ENCODE data around the gene BMPER.

Gene BMPER

DNA sequence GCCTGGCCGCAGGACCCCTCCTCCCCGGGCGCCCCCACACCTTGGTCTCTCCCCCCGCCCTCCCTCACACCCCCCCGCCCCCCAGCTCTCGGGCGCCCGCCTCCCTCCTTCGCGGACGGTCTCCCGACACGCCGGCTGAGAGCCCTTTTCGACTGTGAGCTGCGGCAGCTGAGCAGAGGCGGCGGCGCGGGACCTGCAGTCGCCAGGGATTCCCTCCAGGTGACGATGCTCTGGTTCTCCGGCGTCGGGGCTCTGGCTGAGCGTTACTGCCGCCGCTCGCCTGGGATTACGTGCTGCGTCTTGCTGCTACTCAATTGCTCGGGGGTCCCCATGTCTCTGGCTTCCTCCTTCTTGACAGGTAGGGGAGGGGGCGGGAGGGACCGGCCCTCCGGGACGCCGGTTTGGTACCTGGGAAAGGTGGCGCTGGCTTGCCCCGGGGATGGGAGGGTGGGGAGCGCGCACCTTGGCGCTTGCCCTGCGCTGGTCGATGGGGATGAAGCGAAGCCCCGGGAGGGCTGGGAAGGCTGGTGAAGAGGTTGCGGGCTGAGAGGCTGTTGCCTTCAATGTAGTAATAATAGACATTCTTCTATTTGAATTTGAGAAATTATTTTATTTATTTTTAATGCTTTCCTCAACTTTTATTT is at the start of gene BMPER:
TSS of gene BMPER (plus strand) at position 151 of the 644 bp plus-strand sequence. CDS start at position 226, 75 bp downstream.
- no peaks in the 10 kb centered on the region for H3K9me3 ChIP-seq (ENCODE audit: control insufficient read depth, low read length)
- H3K9ac ChIP-seq (ENCODE audit: low read length): peak within 1 kb of the TSS; percentile 93
- DNase-seq (ENCODE audit: low read depth): peak; percentile 60
- H3K4me1 ChIP-seq (ENCODE audit: control insufficient read depth, insufficient read depth, low read length): peaks cover 33% of the 10 kb centered on the region
- peak within 1 kb of the TSS; percentile 89 for H3K4me3 ChIP-seq (ENCODE audit: low read length)
- no peaks in the 10 kb centered on the region for H3K27me3 ChIP-seq (replicated peaks; ENCODE audit: control insufficient read depth, insufficient read depth, low read length)
- H3K36me3 ChIP-seq (ENCODE audit: control insufficient read depth, insufficient read depth, low read length, severe bottlenecking): peaks cover 7% of the 10 kb centered on the region

DNA sequence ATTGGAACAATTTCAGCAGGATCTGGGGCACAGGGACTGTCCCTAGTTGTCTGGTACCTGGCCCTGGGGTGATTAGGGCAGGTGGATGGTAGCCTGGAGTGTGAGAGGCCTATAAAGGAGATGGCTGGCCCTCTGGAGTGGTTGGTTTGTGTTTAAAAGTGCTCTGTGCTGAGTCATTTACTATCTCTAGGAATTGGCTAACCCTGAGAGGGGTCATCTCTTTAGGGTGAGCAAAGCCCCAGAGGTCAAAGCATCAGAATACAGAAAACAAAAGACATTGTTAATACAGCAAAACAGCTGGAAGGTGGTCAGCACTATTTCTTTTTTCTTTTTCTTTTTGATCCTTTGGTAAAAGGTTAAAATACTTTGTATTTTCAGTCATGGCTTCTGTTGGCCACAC is 43.4 kb upstream of the BMPER start:
- Histone ChIP-seq H3K4me3 (ENCODE audit: low read length) (no peak overlapping the region), H3K27me3 (replicated peaks; ENCODE audit: control insufficient read depth, insufficient read depth, low read length) (no peaks in the 10 kb centered on the region), H3K4me1 (ENCODE audit: control insufficient read depth, insufficient read depth, low read length) (peaks cover 13% of the 10 kb centered on the region), H3K36me3 (ENCODE audit: control insufficient read depth, insufficient read depth, low read length, severe bottlenecking) (no peaks in the 10 kb centered on the region), H3K9me3 (ENCODE audit: control insufficient read depth, low read length) (no peaks in the 10 kb centered on the region), H3K9ac (ENCODE audit: low read length) (no peak overlapping the region)
- DNase-seq (ENCODE audit: low read depth): no peak

DNA sequence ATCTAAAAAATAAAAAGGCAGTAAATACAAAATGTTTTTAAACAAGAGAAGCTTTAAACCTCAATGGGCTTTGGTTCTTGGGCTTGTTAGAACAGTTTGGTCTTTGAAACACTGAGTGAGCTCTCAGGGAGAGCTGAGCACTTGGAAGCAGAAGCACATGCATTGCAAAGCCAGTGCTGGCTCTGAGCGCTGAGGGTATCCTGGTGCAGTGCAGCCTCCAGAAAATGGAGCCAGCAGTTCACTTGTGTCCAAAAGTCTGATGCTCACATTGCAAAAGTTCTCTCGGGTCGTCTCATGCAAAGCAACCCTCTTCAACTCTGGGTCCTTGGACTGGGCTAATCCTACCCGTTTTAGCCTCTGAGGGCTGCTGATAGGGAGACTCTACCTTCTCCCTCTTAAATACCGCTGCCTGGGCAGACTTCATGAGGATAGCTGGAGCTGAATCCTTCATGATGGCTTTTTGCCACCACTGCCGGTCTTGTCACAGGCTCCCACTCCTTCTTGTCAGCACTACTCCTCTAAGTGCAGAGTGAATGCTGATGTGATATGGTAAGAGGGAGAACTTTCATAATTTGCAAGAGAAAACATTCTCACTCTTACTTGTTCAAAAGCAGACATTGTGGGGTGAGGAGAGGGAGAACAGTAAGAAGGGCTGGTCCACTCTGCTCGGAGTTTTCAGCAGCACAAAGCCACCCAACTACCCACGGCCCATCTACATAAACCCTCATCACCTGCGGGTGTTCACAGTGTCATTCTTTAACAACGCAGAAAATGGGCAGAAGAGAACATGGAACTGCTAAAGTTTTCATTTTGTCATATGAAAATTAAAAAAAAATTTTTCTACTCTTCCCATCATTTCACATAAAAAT is 42.2 kb upstream of the BMPER start:
- Histone ChIP-seq H3K36me3 (ENCODE audit: control insufficient read depth, insufficient read depth, low read length, severe bottlenecking) (no peaks in the 10 kb centered on the region), H3K4me1 (ENCODE audit: control insufficient read depth, insufficient read depth, low read length) (peaks cover 13% of the 10 kb centered on the region), H3K9me3 (ENCODE audit: control insufficient read depth, low read length) (no peaks in the 10 kb centered on the region), H3K4me3 (ENCODE audit: low read length) (peak overlapping the region; percentile 30), H3K9ac (ENCODE audit: low read length) (no peak overlapping the region), H3K27me3 (replicated peaks; ENCODE audit: control insufficient read depth, insufficient read depth, low read length) (no peaks in the 10 kb centered on the region)
- DNase-seq (ENCODE audit: low read depth): no peak

DNA sequence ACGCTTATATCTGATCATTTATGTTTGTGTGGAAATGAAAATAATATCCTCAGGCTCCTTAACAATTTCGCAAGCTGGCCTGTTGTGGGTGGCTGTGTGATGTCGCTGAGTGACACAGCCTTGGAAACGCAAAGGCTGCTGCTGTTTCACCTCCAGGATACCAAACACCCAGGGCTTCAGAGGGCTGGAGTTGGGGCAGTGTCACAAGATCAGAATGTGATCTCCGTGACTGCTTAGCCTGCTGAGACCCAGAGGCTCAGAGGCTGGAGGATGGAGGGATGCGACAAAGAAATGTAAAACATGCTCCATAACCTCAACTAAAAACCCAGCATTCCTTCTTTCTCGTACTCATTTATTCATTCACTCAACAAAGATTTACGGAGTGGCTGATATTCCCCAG is 37.2 kb upstream of the BMPER start:
- peak; percentile 65 for DNase-seq (ENCODE audit: low read depth)
- Histone ChIP-seq H3K9me3 (ENCODE audit: control insufficient read depth, low read length) (no peaks in the 10 kb centered on the region), H3K9ac (ENCODE audit: low read length) (no peak overlapping the region), H3K4me3 (ENCODE audit: low read length) (peak overlapping the region; percentile 4), H3K36me3 (ENCODE audit: control insufficient read depth, insufficient read depth, low read length, severe bottlenecking) (no peaks in the 10 kb centered on the region), H3K27me3 (replicated peaks; ENCODE audit: control insufficient read depth, insufficient read depth, low read length) (no peaks in the 10 kb centered on the region), H3K4me1 (ENCODE audit: control insufficient read depth, insufficient read depth, low read length) (peaks cover 17% of the 10 kb centered on the region)

DNA sequence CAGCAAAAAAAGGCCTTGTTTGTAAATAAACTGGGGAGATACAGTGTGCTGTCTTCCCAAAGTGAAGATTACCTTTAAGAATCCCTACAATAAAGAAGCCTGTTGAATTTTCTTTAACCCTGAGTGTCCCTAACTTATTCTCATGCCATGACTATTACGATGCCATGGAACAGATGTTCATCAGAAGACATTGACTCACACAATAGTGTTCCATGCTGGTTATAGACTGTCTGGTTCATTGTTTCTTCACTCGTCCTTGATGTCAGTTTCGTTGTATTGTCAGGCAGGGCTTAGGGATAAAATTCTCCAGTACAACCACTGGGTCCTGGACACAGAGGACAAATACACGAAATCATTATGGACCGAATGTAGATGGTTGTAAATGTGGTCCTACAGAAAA is 36.2 kb upstream of the BMPER start:
- H3K36me3 ChIP-seq (ENCODE audit: control insufficient read depth, insufficient read depth, low read length, severe bottlenecking): no peaks in the 10 kb centered on the region
- DNase-seq (ENCODE audit: low read depth): no peak
- peaks cover 22% of the 10 kb centered on the region for H3K4me1 ChIP-seq (ENCODE audit: control insufficient read depth, insufficient read depth, low read length)
- no peak overlapping the region for H3K4me3 ChIP-seq (ENCODE audit: low read length)
- no peak overlapping the region for H3K9ac ChIP-seq (ENCODE audit: low read length)
- H3K27me3 ChIP-seq (replicated peaks; ENCODE audit: control insufficient read depth, insufficient read depth, low read length): no peaks in the 10 kb centered on the region
- H3K9me3 ChIP-seq (ENCODE audit: control insufficient read depth, low read length): no peaks in the 10 kb centered on the region

DNA sequence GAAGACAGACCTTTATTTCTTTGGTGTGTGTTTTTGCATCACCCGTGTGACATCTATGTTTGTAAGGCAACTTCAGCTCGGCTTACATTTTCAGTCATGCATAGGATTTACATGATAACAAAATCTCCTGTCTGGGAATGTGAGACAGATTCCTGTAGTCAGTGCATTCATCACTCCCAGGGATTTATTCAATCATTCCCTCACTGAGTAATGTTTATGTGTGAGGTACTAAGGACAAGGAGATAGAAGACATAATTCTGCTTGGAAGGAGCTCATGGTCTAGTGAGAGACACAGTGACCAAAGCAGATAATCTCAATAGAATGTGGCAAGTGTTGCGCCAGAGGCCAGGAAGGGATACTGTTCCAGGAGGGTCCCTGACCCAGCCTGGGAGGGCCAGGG is 35.2 kb upstream of the BMPER start:
- no peak overlapping the region for H3K4me3 ChIP-seq (ENCODE audit: low read length)
- DNase-seq (ENCODE audit: low read depth): peak; percentile 22
- no peaks in the 10 kb centered on the region for H3K36me3 ChIP-seq (ENCODE audit: control insufficient read depth, insufficient read depth, low read length, severe bottlenecking)
- H3K27me3 ChIP-seq (replicated peaks; ENCODE audit: control insufficient read depth, insufficient read depth, low read length): no peaks in the 10 kb centered on the region
- peaks cover 28% of the 10 kb centered on the region for H3K4me1 ChIP-seq (ENCODE audit: control insufficient read depth, insufficient read depth, low read length)
- no peaks in the 10 kb centered on the region for H3K9me3 ChIP-seq (ENCODE audit: control insufficient read depth, low read length)
- H3K9ac ChIP-seq (ENCODE audit: low read length): no peak overlapping the region

DNA sequence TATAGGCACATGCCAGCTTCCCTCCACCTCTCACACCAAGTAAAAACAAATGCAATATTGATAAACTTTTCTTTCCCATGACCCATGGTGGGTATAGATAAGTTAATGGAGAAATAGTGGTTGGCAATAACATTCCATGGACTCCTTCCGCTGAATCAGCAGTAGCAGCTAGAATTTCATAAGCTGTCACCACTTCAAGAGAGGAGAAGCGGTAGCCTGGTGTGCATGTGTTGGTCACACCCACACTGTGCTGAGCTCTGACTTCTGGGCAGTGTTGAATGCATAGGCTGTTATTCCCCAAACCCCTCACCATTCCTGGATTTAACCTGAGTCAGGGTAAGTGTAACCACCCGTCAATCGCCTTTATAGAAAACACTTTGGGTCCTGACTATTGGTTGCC is 32.5 kb upstream of the BMPER start:
- Histone ChIP-seq H3K36me3 (ENCODE audit: control insufficient read depth, insufficient read depth, low read length, severe bottlenecking) (no peaks in the 10 kb centered on the region), H3K9ac (ENCODE audit: low read length) (peak overlapping the region; percentile 86), H3K4me1 (ENCODE audit: control insufficient read depth, insufficient read depth, low read length) (peaks cover 53% of the 10 kb centered on the region), H3K4me3 (ENCODE audit: low read length) (no peak overlapping the region), H3K27me3 (replicated peaks; ENCODE audit: control insufficient read depth, insufficient read depth, low read length) (no peaks in the 10 kb centered on the region), H3K9me3 (ENCODE audit: control insufficient read depth, low read length) (no peaks in the 10 kb centered on the region)
- DNase-seq (ENCODE audit: low read depth): no peak

DNA sequence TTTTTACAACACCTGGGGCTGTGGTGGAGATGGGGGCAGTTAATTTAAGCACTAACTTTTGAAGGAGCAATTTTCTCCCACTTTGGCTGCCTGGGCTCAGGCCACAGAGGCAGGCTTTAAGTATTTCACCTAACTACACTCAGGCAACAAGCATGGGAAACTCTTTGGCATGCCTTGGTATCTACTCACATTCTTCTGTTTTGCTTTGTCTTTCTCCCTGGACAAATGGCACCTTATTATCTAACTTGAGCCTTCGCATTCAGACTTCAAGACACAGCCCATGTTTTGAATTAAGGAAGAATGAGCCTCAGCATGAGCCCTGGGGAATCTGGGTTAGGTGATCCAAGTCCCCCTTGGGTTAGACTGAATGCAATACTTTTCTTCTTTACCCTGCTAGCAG is 31.8 kb upstream of the BMPER start:
- H3K36me3 ChIP-seq (ENCODE audit: control insufficient read depth, insufficient read depth, low read length, severe bottlenecking): no peaks in the 10 kb centered on the region
- H3K4me1 ChIP-seq (ENCODE audit: control insufficient read depth, insufficient read depth, low read length): peaks cover 52% of the 10 kb centered on the region
- H3K4me3 ChIP-seq (ENCODE audit: low read length): peak overlapping the region; percentile 62
- H3K9me3 ChIP-seq (ENCODE audit: control insufficient read depth, low read length): no peaks in the 10 kb centered on the region
- no peaks in the 10 kb centered on the region for H3K27me3 ChIP-seq (replicated peaks; ENCODE audit: control insufficient read depth, insufficient read depth, low read length)
- H3K9ac ChIP-seq (ENCODE audit: low read length): peak overlapping the region; percentile 86
- DNase-seq (ENCODE audit: low read depth): no peak

DNA sequence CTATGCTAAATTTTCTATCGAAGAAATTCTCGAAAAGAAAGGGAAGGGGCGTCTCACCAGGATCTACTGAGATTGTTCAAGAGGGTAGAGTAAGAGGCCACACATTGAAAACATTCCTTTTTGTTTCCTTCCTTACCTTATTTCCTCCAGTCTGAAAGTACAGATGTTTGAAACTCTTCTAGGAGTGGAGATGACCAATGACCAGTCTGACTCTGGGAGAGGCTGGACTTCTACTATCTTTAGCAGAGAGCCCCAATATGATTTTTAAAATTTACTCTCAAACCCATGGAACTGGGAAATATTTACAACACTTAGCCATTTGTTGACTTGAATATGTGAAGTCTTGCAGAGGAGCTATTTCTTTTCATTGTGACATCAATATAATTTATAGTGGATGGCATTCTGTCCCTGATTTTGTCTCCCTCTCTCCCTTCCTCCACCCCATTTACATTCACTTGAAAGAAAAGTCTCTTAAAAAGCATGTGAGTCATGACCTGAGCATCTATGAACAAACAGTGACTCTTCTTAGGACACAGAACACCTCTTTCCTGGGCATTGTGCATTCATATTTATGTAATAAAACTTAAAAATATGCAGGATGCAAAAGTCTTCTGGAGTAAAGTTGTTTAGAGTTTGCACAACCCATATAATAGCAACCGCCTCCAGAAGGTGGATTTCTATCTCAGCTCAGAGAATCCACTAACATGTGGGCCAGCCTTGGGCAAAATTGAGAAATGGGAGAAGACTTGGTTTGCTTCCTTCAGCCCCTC is 31.2 kb upstream of the BMPER start:
- Histone ChIP-seq H3K4me3 (ENCODE audit: low read length) (peak overlapping the region; percentile 62), H3K36me3 (ENCODE audit: control insufficient read depth, insufficient read depth, low read length, severe bottlenecking) (no peaks in the 10 kb centered on the region), H3K9ac (ENCODE audit: low read length) (peak overlapping the region; percentile 86), H3K27me3 (replicated peaks; ENCODE audit: control insufficient read depth, insufficient read depth, low read length) (no peaks in the 10 kb centered on the region), H3K4me1 (ENCODE audit: control insufficient read depth, insufficient read depth, low read length) (peaks cover 49% of the 10 kb centered on the region), H3K9me3 (ENCODE audit: control insufficient read depth, low read length) (no peaks in the 10 kb centered on the region)
- DNase-seq (ENCODE audit: low read depth): peak; percentile 49

DNA sequence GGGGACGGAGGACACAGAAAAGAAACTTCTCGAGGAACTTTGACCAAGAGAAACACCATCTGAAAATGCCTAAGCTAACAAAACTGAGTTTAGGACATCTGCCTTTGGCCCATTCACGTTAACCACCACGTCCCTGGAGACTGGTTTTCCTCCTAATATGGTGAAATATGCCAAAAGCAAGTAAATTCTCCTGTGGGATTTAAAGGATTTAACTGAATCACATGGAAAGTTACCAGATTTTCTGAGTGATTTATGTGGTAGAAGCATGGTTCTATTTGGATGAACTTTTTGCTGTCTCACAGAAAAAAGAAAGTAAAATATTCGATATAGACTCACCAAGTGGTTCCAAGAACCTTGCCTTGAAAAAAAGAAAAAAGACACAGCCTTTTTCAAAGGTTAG is 30.4 kb upstream of the BMPER start:
- Histone ChIP-seq H3K9ac (ENCODE audit: low read length) (peak overlapping the region; percentile 86), H3K4me3 (ENCODE audit: low read length) (peak overlapping the region; percentile 62), H3K4me1 (ENCODE audit: control insufficient read depth, insufficient read depth, low read length) (peaks cover 49% of the 10 kb centered on the region), H3K9me3 (ENCODE audit: control insufficient read depth, low read length) (no peaks in the 10 kb centered on the region), H3K27me3 (replicated peaks; ENCODE audit: control insufficient read depth, insufficient read depth, low read length) (no peaks in the 10 kb centered on the region), H3K36me3 (ENCODE audit: control insufficient read depth, insufficient read depth, low read length, severe bottlenecking) (no peaks in the 10 kb centered on the region)
- DNase-seq (ENCODE audit: low read depth): peak; percentile 49

Measured in adipocyte (in vitro differentiated cells).